HG02852 (cell line): ENCODE data around the gene INTS6.

Experiments
- ATAC-seq: cut with Tn5 transposase; IDR thresholded peaks from one replicate; pipeline ENCODE4 v1.9.1; 2021; ENCODE audit warnings: mild to moderate bottlenecking, moderate library complexity; ENCODE audit not compliant: unreplicated experiment

The INTS6 gene

GRCh38 chr13:51325837-51326236 lies 127.0 kb downstream of the INTS6 start:
- ATAC-seq: no peak

- peak; percentile 60 for ATAC-seq
Measured at GRCh38 chr13:51324714-51325420, 128.0 kb downstream of the INTS6 start.

GRCh38 chr13:51323824-51324511 lies 128.9 kb downstream of the INTS6 start:
- no peak for ATAC-seq

- no peak for ATAC-seq
Measured at GRCh38 chr13:51322826-51323225, 130.0 kb downstream of the INTS6 start.

GRCh38 chr13:51321836-51322235 lies 131.0 kb downstream of the INTS6 start:
- ATAC-seq: no peak

GRCh38 chr13:51318876-51319275 lies 134.0 kb downstream of the INTS6 start:
- ATAC-seq: no peak

- ATAC-seq: no peak
Measured at GRCh38 chr13:51318015-51318414, 134.8 kb downstream of the INTS6 start.

GRCh38 chr13:51317262-51317661 lies 135.6 kb downstream of the INTS6 start:
- no peak for ATAC-seq

- ATAC-seq: no peak
Measured at GRCh38 chr13:51313619-51314018, 139.2 kb downstream of the INTS6 start.

GRCh38 chr13:51311957-51312520 lies 140.8 kb downstream of the INTS6 start:
- ATAC-seq: no peak
